C4-2B (cell line): Measurements from ENCODE around the gene ATP8B4.
A peak's percentile ranks its signal among the peaks of the same experiment; 100 is the strongest.

Source experiments
- H3K27ac ChIP-seq: fragments of 450-650 bp; 2 replicates; pipeline ENCODE4 v1.5.1; 2017
- CTCF ChIP-seq: fragments of 450-650 bp; conservative IDR thresholded peaks from 2 replicates; pipeline ENCODE4 v1.5.1; 2017; ENCODE audit warnings: mild to moderate bottlenecking
- ZFX ChIP-seq: fragments of 450-650 bp; IDR thresholded peaks from 2 replicates; pipeline ENCODE4 v1.6.1; 2017

ATP8B4 gene

GRCh38 chr15:50051811-50052419 is 67.1 kb downstream of the ATP8B4 start:
- no peak overlapping the region for H3K27ac ChIP-seq
- TF ChIP-seq CTCF, result peak; percentile 92
- no peak for TF ChIP-seq ZFX

GRCh38 chr15:50050986-50051743 is 67.9 kb downstream of the ATP8B4 start:
- no peak overlapping the region for H3K27ac ChIP-seq
- TF ChIP-seq CTCF (no peak), ZFX (no peak)

- H3K27ac ChIP-seq, result no peak overlapping the region
Observed at GRCh38 chr15:50049871-50050270, 69.2 kb downstream of the ATP8B4 start.

GRCh38 chr15:50046867-50047266 is 72.2 kb downstream of the ATP8B4 start:
- H3K27ac ChIP-seq, result no peak overlapping the region
- TF ChIP-seq ZFX, result no peak

More at GRCh38 chr15:50049871-50050270, 69.2 kb downstream of the ATP8B4 start:
- no peak for TF ChIP-seq CTCF

GRCh38 chr15:50046159-50046558 is 72.9 kb downstream of the ATP8B4 start:
- no peak overlapping the region for H3K27ac ChIP-seq
- no peak for TF ChIP-seq CTCF
- TF ChIP-seq ZFX, result no peak

- TF ChIP-seq ZFX (no peak), CTCF (no peak)
- no peak overlapping the region for H3K27ac ChIP-seq
Observed at GRCh38 chr15:50044904-50045303, 74.1 kb downstream of the ATP8B4 start.

GRCh38 chr15:50044406-50044805 is 74.6 kb downstream of the ATP8B4 start:
- no peak for TF ChIP-seq CTCF
- TF ChIP-seq ZFX, result no peak
- no peak overlapping the region for H3K27ac ChIP-seq
